ENCODE measurements around the gene SH2D3C.

Gene SH2D3C

GRCh38 chr9:127805620-127806019 lies 27.2 kb upstream of the SH2D3C start:
- no peak for DNase-seq

- peak; percentile 51 for DNase-seq
Observed at GRCh38 chr9:127803507-127804352, 25.3 kb upstream of the SH2D3C start.

GRCh38 chr9:127802576-127803443 lies 24.3 kb upstream of the SH2D3C start, which contains the start of gene FPGS:
Gene FPGS, plus strand, starts transcription at chr9:127802882. Its CDS starts 43 bp downstream, at chr9:127802925.
- peak; percentile 80 for DNase-seq

- DNase-seq, result no peak
Observed at GRCh38 chr9:127801955-127802575, 23.6 kb upstream of the SH2D3C start.

- peak; percentile 29 for DNase-seq
Observed at GRCh38 chr9:127796852-127797370, 18.4 kb upstream of the SH2D3C start.

GRCh38 chr9:127796225-127796813 lies 17.9 kb upstream of the SH2D3C start:
- peak; percentile 41 for DNase-seq

GRCh38 chr9:127794001-127794791 lies 15.7 kb upstream of the SH2D3C start:
- no peak for DNase-seq

- no peak for DNase-seq
Observed at GRCh38 chr9:127793093-127793708, 14.7 kb upstream of the SH2D3C start.

- no peak for DNase-seq
Observed at GRCh38 chr9:127792417-127793031, 14.1 kb upstream of the SH2D3C start.

- DNase-seq, result no peak
Observed at GRCh38 chr9:127791085-127791484, 12.6 kb upstream of the SH2D3C start.

- no peak for DNase-seq
Observed at GRCh38 chr9:127790094-127790855, 11.8 kb upstream of the SH2D3C start.

GRCh38 chr9:127789179-127789578 lies 10.7 kb upstream of the SH2D3C start:
- DNase-seq, result no peak

- DNase-seq, result no peak
Observed at GRCh38 chr9:127788337-127789011, 10.0 kb upstream of the SH2D3C start.

- no peak for DNase-seq
Observed at GRCh38 chr9:127786773-127787104, 8.3 kb upstream of the SH2D3C start.

GRCh38 chr9:127785933-127786772 lies 7.7 kb upstream of the SH2D3C start, which contains the start of gene CDK9:
Gene CDK9, plus strand, starts transcription at chr9:127786034. Its CDS starts 115 bp downstream, at chr9:127786149.
- DNase-seq, result peak; percentile 68

- peak; percentile 61 for DNase-seq
Observed at GRCh38 chr9:127785023-127785932, 6.8 kb upstream of the SH2D3C start.

All from DMS79 (cell line).